Naive B cell (primary cell): ENCODE results near the gene GRK5. TPM values are rescaled to one million over a fixed set of nuclear protein-coding genes. Genes with fewer than 3 reads are reported as not detected.

ENCODE experiments used
- ATAC-seq, 2 donors: fragments of 150-1000 bp; cut with Tn5 transposase; 2 replicates each; pipeline ENCODE4 v1.10.0; 2021; ENCODE audit warnings: low read depth in 2 of 2, mild to moderate bottlenecking in 2 of 2, moderate library complexity in 2 of 2
- DNase-seq: peaks from one replicate; pipeline ENCODE4 v3.0.0; 2022
- H3K27ac Mint-ChIP-seq, 6 donors: one replicate each; pipeline ENCODE4 v1.8.0; 2020 to 2022; ENCODE audit warnings: mild to moderate bottlenecking in 6 of 6, mixed read lengths in 6 of 6, moderate library complexity in 5 of 6, inconsistent platforms in 2 of 6
- H3K27me3 Mint-ChIP-seq, 3 donors: one replicate each; pipeline ENCODE4 v1.8.0; 2021 to 2022; ENCODE audit warnings: mixed read lengths in 3 of 3, mild to moderate bottlenecking in 1 of 3
- H3K36me3 Mint-ChIP-seq, 2 donors: one replicate each; pipeline ENCODE4 v1.8.0; 2020 to 2022; ENCODE audit warnings: mixed read lengths in 2 of 2, inconsistent platforms in 1 of 2, mild to moderate bottlenecking in 1 of 2
- H3K4me1 Mint-ChIP-seq, 3 donors: one replicate each; pipeline ENCODE4 v1.8.0; 2020 to 2022; ENCODE audit warnings: mixed read lengths in 3 of 3, inconsistent platforms in 1 of 3, mild to moderate bottlenecking in 1 of 3, moderate library complexity in 1 of 3
- H3K4me3 Mint-ChIP-seq, 8 donors: one replicate each; pipeline ENCODE4 v1.8.0; 2020 to 2022; ENCODE audit warnings: mild to moderate bottlenecking in 8 of 8, mixed read lengths in 8 of 8, moderate library complexity in 8 of 8, inconsistent platforms in 2 of 8
- H3K9me3 Mint-ChIP-seq, 7 donors: one replicate each; pipeline ENCODE4 v1.8.0; 2020 to 2022; ENCODE audit warnings: mixed read lengths in 7 of 7, mild to moderate bottlenecking in 5 of 7, inconsistent platforms in 2 of 7, moderate library complexity in 1 of 7
- polyA plus RNA-seq, 6 donors: library from polyadenylated mRNA; unstranded; fragments of 300-500 nt; fragmentation: Illumina TruSeq; gene quantifications; one replicate each; pipeline ENCODE4 v1.2.3, GENCODE V29; 2021; ENCODE audit warnings: low read depth in 6 of 6

Gene GRK5
- polyA plus RNA-seq, 6 donors from 2014 or later: 7.2 to 24.6 (median 13.7) TPM

DNA sequence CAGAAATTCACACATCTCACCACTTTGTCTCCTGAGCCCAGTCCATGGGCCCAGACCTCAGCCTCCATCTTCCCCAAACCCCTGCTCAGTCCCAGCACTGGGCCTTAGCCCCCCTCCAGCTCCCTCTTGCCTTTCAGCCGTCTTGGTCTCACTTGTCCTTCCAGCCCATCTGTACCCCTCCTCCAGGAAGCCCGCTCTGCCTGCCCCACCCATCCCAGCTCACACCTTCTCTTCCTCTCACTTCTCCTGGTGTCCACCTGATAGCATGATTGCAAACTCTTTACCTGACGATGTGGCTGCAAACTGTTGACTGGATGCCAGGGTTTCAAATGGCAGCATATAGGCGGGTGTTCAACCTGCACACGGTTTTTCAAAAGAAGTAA, 238.6 kb downstream of the GRK5 start:
- no peak for DNase-seq
- peak overlapping the region in 1 of 8 donors; percentile 79 for H3K4me3 Mint-ChIP-seq
- H3K4me1 Mint-ChIP-seq: peaks cover 17 to 44% (median 32%) of the 10 kb centered on the region in 3 donors
- H3K36me3 Mint-ChIP-seq: peaks cover 4 to 17% of the 10 kb centered on the region in 2 donors
- no peak for ATAC-seq
- no peaks in the 10 kb centered on the region for H3K9me3 Mint-ChIP-seq
- no peaks in the 10 kb centered on the region for H3K27me3 Mint-ChIP-seq
- H3K27ac Mint-ChIP-seq: peak overlapping the region in 4 of 6 donors; percentile 37 to 83 (median 55)

DNA sequence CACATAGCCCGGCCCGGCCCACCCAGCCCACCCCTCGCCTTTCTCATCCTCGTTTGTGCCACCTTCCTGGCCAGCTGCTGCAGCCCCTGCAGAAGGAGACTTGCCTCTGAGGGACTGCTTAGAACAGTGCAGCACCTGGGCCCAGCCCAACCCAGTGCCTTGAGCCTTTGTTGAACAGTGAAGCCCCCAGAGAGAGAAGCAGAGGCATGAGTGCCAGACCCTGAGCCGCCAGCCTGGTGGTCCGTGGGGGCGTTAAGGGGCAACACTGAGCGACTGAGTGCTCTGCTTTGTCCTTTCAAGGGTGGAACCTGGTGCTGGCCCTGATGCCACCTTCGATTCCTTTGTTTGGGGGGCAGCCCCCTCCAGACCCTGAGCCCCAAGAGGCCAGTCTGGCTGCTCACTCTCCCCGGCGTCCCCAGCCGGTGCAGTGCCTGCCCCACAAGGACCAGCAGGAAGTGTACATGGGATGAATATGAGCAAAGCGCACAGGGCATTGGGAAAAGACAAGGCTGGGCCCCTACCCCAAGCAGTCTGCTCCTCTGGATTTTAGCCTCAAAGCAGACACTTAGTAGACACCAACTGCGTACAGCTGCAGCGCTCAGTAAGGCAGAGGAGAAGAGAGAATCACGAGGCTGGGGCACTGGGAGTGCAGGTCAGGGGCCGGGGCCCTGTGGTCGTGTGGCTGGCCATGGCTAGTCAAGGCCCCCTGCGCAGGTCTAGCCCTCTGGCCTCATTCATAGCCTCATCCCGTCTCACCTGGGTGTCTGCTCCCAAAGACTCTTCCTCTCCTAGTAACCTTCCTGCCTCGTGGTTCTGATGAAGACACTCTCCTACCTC, 239.3 kb downstream of the GRK5 start:
- H3K36me3 Mint-ChIP-seq: peaks cover 4 to 17% of the 10 kb centered on the region in 2 donors
- no peak for ATAC-seq
- no peaks in the 10 kb centered on the region for H3K27me3 Mint-ChIP-seq
- H3K9me3 Mint-ChIP-seq: no peaks in the 10 kb centered on the region
- peaks cover 17 to 40% (median 30%) of the 10 kb centered on the region in 3 donors for H3K4me1 Mint-ChIP-seq
- no peak overlapping the region for H3K4me3 Mint-ChIP-seq
- no peak for DNase-seq
- H3K27ac Mint-ChIP-seq: peak overlapping the region in 1 of 6 donors; percentile 83

DNA sequence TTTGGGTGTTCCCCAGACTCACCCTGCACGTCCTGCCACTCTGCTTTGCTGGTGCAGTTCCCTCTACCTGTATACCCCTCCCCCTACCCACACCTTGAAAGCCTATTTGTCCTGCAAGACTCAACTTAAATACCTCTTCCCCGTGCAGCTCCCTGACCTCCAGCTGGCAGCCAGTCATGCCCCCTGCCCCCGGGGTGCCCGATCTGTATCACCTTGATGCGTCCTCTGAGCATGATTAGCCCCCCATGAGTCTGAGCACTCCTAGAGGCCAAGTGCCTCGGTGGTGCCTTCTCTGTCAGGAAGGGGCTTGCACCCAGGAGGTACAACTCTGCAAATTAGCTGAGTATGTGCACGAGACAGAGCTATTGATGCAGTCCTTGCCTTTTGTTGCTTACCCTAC, 240.1 kb downstream of the GRK5 start:
- Mint-ChIP-seq H3K4me3 (no peak overlapping the region), H3K27ac (peak overlapping the region in 1 of 6 donors; percentile 59), H3K9me3 (no peaks in the 10 kb centered on the region), H3K27me3 (no peaks in the 10 kb centered on the region), H3K4me1 (peaks cover 17 to 33% (median 23%) of the 10 kb centered on the region in 3 donors), H3K36me3 (peaks cover 4 to 17% of the 10 kb centered on the region in 2 donors)
- ATAC-seq: no peak
- DNase-seq: no peak

DNA sequence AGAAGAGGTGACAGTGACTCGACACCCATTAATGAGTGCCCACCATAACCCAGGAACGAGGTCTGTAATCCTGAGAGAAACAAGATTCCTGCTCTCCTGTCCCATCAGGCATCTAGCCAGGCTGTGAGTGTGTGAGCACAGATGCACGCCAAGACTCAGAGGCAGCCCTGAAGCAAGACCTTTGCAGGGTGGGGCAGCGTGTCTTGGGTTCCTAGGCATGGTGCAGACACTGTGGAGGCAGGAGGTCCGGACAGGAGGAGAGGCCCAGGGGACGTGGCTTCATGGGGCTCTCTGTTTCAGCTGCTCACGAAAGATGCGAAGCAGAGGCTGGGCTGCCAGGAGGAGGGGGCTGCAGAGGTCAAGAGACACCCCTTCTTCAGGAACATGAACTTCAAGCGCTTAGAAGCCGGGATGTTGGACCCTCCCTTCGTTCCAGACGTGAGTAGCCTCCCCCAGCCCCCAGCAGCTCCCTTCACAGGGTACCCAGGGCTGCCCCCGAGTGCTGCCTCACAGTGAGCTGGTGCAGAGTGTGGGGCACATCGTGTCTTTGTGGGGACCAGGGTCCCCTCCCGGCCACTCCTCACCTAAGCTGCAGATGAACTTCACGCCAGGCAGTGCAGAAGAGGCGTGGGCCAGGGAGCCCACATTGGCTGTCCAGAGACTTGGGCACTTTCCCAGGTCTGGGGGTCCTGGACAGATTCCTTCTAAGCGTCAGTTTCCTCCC, 240.6 kb downstream of the GRK5 start:
- H3K27me3 Mint-ChIP-seq: no peaks in the 10 kb centered on the region
- ATAC-seq: no peak

DNA sequence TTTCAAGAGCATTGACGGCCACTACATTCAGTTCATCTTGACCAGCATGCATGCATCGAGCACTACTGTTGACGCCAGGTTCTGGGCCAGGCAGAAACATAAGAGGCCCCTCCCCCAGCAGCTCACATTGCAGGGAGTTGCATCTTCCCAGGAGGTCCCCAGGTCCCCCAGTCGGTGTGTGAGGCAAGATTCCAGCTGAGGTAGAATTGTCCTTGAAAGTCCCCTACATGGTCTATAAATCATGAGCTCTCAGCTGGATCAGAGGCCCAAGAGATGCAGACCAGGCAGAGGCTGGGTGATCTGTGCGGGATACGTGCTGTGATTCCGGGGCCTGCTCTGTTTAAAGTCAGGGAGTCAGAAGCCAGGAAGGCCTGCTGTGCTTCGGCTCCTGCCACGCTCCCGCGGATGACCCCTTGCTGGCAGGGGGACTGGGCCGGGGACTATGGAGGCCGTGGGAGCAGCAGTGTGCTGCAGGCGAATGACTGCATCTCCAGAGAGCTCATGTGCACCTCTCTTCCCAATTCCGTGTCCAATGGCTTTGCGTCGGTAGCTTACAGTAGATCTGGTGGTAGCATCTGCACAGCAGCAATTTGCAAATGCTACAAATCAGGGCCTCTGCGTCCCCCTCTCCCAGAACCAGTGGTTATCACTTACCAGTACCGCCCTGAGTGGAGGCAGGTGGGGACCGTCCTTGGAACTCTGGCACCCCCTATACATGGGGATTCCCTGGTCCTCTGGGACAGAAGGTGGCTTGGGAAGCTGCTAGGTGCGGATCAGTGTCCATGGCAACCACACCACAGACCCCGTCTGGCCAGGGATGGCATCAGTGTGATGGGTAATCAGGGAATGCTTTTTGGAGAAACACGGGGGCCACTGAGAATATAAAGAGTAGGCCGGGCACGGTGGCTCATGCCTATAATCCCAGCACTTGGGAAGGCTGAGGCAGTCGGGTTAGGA, 241.5 kb downstream of the GRK5 start:
- peaks cover 4 to 20% of the 10 kb centered on the region in 2 donors for H3K36me3 Mint-ChIP-seq
- DNase-seq (no peak), ATAC-seq (no peak)
- H3K4me1 Mint-ChIP-seq: peaks cover 14 to 28% (median 18%) of the 10 kb centered on the region in 3 donors
- H3K9me3 Mint-ChIP-seq: no peaks in the 10 kb centered on the region
- H3K4me3 Mint-ChIP-seq: peak overlapping the region in 2 of 8 donors; percentile 15 to 44
- peak overlapping the region in 3 of 6 donors; percentile 59 to 72 (median 63) for H3K27ac Mint-ChIP-seq
- H3K27me3 Mint-ChIP-seq: no peaks in the 10 kb centered on the region

More for the DNA sequence above, 240.6 kb downstream of the GRK5 start:
- Mint-ChIP-seq H3K36me3 (peaks cover 4 to 17% of the 10 kb centered on the region in 2 donors), H3K27ac (no peak overlapping the region), H3K4me1 (peaks cover 13 to 28% (median 18%) of the 10 kb centered on the region in 3 donors), H3K4me3 (no peak overlapping the region), H3K9me3 (no peaks in the 10 kb centered on the region)
- no peak for DNase-seq

DNA sequence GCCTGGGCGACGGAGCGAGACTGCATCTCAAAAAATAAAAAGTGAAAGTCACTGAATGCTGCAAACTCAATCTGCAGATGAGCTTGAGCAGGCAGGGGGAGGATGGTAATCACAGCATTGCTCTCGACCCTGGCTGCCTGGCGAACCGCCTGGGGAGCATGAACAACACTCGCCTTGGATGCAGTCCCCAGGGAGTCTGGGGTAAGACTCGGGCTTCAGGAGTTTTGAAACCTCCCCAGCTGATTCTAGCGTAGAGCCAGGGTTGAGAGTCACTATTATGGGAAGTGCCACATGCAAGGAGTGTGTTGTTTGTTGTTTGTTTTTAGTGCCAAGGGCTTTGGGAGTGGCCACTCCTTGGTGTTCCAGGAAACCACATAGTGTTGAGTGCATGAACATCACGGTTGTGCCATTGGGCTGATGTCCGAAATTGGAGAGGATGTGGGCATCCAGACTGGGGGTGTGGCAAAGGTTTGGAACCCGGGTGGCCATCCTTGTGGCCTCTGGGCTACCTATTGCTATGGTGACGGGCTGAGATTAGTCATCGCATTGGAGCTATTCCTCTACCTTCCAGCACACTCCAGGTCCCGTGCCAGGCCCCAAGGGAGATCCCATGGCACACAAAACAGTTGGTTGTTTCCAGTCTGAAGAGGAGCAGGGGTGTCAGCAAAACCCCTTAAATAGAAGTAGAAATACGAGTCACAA, 242.5 kb downstream of the GRK5 start:
- Mint-ChIP-seq H3K9me3 (no peaks in the 10 kb centered on the region), H3K27me3 (no peaks in the 10 kb centered on the region), H3K4me3 (peak overlapping the region in 3 of 8 donors; percentile 15 to 76 (median 15)), H3K4me1 (peaks cover 18 to 28% (median 18%) of the 10 kb centered on the region in 3 donors), H3K36me3 (peaks cover 4 to 26% of the 10 kb centered on the region in 2 donors), H3K27ac (peak overlapping the region in 4 of 6 donors; percentile 63 to 87 (median 72))
- no peak for DNase-seq
- peak; percentile 64 to 68 for ATAC-seq

DNA sequence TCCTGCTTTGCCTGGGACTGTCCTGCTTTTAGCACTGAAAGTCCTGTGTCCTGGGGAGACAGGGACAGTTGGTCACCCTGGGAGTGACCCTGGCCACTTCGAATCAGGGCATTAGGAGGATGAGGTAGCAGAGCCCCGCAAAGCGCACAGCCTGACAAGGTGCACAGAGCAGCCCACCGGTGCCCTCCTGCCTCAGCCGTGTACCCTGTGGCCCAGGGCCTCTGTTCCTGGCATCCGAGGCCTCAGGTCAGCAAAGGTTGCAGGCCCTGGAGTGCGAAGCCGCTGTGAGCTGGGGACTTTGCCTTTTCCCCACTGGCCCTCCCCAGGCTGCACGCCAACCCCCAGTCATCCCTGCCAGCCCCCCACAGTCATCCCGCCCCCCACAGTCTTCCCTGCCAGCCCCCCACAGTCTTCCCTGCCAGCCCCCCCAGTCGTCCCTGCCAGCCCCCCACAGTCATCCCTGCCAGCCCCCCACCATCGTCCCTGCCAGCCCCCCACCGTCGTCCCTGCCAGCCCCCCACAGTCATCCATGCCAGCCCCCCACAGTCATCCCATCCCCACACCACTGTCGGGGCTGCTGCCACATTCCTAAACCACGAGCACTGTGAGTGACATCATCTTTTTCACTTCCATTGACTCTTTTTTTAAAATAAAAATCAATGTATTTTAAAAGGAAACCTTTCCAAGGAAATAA, 243.4 kb downstream of the GRK5 start:
- H3K36me3 Mint-ChIP-seq: peaks cover 4 to 26% of the 10 kb centered on the region in 2 donors
- H3K27me3 Mint-ChIP-seq: no peaks in the 10 kb centered on the region
- no peak for DNase-seq
- no peak for ATAC-seq
- no peak overlapping the region for H3K4me3 Mint-ChIP-seq
- peak overlapping the region in 2 of 6 donors; percentile 72 to 89 for H3K27ac Mint-ChIP-seq
- peaks cover 22 to 27% (median 24%) of the 10 kb centered on the region in 3 donors for H3K4me1 Mint-ChIP-seq
- no peaks in the 10 kb centered on the region for H3K9me3 Mint-ChIP-seq

- ATAC-seq: no peak
- Mint-ChIP-seq H3K36me3 (peaks cover 4 to 26% of the 10 kb centered on the region in 2 donors), H3K9me3 (no peaks in the 10 kb centered on the region)
Measured at GRCh38 chr10:119451300-119451896, 244.0 kb downstream of the GRK5 start.

DNA sequence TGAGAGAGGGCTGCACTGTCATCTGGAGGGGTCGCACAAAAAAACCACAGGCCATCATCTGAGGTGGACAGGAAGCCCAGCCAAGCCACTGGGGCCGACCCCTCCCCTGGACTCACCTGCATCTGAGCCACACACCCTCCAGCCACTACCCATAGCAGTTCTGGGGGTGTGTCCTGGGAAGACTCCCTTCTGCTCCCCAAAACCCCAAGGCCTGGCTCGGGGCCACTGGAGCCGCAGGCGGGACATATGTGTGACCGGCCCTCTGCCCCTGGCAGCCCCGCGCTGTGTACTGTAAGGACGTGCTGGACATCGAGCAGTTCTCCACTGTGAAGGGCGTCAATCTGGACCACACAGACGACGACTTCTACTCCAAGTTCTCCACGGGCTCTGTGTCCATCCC, 245.0 kb downstream of the GRK5 start:
- DNase-seq (no peak), ATAC-seq (no peak)
- Mint-ChIP-seq H3K27ac (no peak overlapping the region), H3K9me3 (no peaks in the 10 kb centered on the region), H3K27me3 (no peaks in the 10 kb centered on the region), H3K4me1 (peaks cover 18 to 26% (median 24%) of the 10 kb centered on the region in 3 donors), H3K36me3 (peaks cover 4 to 19% of the 10 kb centered on the region in 2 donors), H3K4me3 (no peak overlapping the region)

More at GRCh38 chr10:119451300-119451896, 244.0 kb downstream of the GRK5 start:
- H3K27ac Mint-ChIP-seq: peak overlapping the region in 1 of 6 donors; percentile 89
- DNase-seq: no peak
- H3K4me3 Mint-ChIP-seq: no peak overlapping the region
- no peaks in the 10 kb centered on the region for H3K27me3 Mint-ChIP-seq
- H3K4me1 Mint-ChIP-seq: peaks cover 22 to 26% (median 24%) of the 10 kb centered on the region in 3 donors

GRCh38 chr10:119453313-119453712, 245.9 kb downstream of the GRK5 start:
- no peak for DNase-seq
- Mint-ChIP-seq H3K27me3 (no peaks in the 10 kb centered on the region), H3K27ac (no peak overlapping the region), H3K4me1 (peaks cover 18 to 26% (median 24%) of the 10 kb centered on the region in 3 donors), H3K36me3 (peaks cover 4 to 17% of the 10 kb centered on the region in 2 donors), H3K4me3 (no peak overlapping the region), H3K9me3 (no peaks in the 10 kb centered on the region)
- no peak for ATAC-seq

DNA sequence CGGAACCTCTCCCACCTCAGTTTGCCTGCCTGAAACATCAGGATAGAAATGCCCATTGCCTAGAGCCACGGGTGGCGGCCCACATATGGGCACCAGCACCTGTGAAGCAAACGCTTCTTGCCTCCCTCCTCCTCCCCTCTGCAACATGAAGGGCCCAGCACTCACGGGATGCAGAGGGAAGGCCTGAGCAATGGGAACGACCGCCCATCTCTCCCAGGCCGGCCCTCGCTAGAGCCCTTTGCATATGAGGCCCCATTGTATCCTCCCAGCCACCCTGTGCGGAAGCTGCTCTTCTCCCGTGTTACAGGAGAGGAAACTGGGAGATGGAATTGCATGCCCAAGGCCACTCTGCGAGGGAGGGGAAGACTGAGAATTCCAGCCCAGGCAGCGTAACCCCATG, 246.9 kb downstream of the GRK5 start:
- Mint-ChIP-seq H3K27me3 (no peaks in the 10 kb centered on the region), H3K4me1 (peaks cover 18 to 19% (median 18%) of the 10 kb centered on the region in 3 donors), H3K9me3 (no peaks in the 10 kb centered on the region), H3K27ac (peak overlapping the region in 2 of 6 donors; percentile 8 to 39), H3K4me3 (no peak overlapping the region), H3K36me3 (peaks cover 4 to 17% of the 10 kb centered on the region in 2 donors)
- no peak for DNase-seq
- ATAC-seq: no peak
